Measurements from ENCODE around the gene TNFRSF6B. TPM values are rescaled to one million over a fixed set of nuclear protein-coding genes. Genes with fewer than 3 reads are reported as not detected.

Gene TNFRSF6B
- total RNA-seq, 3 donors from 2014 or later (not counting 1 experiment from before 2014, with no cell fraction given) = not detected

DNA sequence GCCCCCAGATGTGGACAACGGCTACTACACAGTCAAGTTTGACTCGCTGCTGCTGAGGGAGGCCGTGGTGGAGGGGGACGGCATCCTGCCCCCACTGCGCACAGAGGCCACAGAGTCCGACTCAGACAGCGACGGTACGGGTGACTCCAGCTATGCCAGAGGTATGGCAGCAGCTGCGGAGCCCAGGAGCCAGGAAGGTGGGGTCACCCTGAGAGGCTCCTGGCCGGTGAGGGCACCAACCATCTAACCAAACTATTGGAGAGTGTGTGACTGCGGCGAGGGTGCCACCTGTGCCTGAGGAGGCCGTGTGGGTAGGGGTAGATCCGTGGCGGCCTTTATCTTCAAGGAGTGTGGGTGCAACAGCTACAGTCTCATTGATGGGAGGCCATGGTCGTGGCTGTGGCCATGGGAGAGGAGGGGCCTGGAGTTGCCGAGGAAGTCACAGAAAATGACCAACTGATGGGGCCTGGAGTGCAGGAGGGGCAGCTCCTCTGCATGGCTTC, 37.2 kb downstream of the TNFRSF6B start:
- H3K27me3 Mint-ChIP-seq (ENCODE audit: low read depth in 2 of 2) = no peaks in the 10 kb centered on the region
- no peak overlapping the region for H3K4me3 ChIP-seq (ENCODE audit: low read length)
- peaks cover 26% of the 10 kb centered on the region for H3K36me3 ChIP-seq (ENCODE audit: control insufficient read depth, insufficient read depth, low read length)
- DNase-seq (no peak), ATAC-seq (no peak)
- no peak overlapping the region for H3K27ac ChIP-seq (ENCODE audit: low read length)
- TF ChIP-seq, protein P1, sequence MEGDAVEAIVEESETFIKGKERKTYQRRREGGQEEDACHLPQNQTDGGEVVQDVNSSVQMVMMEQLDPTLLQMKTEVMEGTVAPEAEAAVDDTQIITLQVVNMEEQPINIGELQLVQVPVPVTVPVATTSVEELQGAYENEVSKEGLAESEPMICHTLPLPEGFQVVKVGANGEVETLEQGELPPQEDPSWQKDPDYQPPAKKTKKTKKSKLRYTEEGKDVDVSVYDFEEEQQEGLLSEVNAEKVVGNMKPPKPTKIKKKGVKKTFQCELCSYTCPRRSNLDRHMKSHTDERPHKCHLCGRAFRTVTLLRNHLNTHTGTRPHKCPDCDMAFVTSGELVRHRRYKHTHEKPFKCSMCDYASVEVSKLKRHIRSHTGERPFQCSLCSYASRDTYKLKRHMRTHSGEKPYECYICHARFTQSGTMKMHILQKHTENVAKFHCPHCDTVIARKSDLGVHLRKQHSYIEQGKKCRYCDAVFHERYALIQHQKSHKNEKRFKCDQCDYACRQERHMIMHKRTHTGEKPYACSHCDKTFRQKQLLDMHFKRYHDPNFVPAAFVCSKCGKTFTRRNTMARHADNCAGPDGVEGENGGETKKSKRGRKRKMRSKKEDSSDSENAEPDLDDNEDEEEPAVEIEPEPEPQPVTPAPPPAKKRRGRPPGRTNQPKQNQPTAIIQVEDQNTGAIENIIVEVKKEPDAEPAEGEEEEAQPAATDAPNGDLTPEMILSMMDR (IDR thresholded peaks at IDR 0.05) = no peak
- H3K4me1 ChIP-seq (ENCODE audit: control insufficient read depth, insufficient read depth, low read length) = peaks cover 73% of the 10 kb centered on the region
- 88% methylated on average over 17 of the region's 18 CpGs for WGBS (ENCODE audit: insufficient coverage)
- H3K4me1 Mint-ChIP-seq = peaks cover 38 to 47% of the 10 kb centered on the region in 2 donors
- H3K9me3 ChIP-seq (ENCODE audit: control insufficient read depth, insufficient read depth, low read length) = no peaks in the 10 kb centered on the region
- H3K4me3 Mint-ChIP-seq = peak overlapping the region; percentile 5
- no peaks in the 10 kb centered on the region for H3K36me3 Mint-ChIP-seq
- no peaks in the 10 kb centered on the region for H3K9me3 Mint-ChIP-seq
- H3K27ac Mint-ChIP-seq = peak overlapping the region in 1 of 2 donors; percentile 19
- no peaks in the 10 kb centered on the region for H3K27me3 ChIP-seq (ENCODE audit: control insufficient read depth, insufficient read depth, low read length)
- intact Hi-C loops (cut with micrococcal nuclease) = loop anchor here (10.0 kb wide), 1 partner anchor 99 kb away; no protein-coding TSS in a partner anchor

DNA sequence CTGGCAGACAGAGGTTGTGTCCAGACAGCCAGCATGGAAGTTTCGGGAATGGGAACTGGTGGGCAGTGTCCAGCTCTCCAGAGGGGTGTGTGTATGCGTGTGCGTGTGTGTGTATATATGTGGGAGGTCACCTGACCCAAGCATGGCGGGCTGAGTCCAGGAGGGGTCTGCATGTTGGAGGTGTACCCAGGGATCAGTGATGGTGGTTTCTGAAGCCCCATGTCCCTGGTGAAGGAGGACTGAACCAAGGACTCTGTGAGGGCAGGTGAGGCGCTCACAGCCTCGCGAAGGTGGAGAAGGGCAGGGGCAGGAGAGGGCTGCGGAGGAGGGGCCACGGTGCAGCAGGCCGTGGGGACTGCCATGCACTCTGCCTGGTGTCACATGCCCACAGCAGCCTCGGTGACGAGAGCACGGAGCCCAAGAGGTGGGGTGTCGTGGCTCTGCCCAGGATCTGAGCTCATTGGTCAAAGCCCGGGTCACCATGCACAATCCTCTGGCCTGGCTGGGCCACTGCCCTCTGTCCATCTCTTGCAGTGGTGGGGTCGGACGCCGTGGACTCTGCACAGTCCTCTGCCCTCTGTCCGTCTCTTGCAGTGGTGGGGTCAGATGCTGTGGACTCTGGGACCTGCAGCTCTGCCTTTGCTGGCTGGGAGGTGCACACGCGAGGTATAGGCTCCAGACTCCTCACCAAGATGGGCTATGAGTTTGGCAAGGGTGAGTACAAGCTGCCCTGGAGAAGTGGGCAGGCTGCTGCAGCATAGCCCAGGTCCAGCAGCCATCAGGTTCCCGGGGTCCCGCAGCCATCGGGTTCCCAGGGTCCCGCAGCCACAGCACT, 37.9 kb downstream of the TNFRSF6B start:
- Mint-ChIP-seq H3K4me3 (peak overlapping the region; percentile 5), H3K27me3 (ENCODE audit: low read depth in 2 of 2) (no peaks in the 10 kb centered on the region), H3K4me1 (peaks cover 31 to 43% of the 10 kb centered on the region in 2 donors), H3K36me3 (no peaks in the 10 kb centered on the region), H3K9me3 (no peaks in the 10 kb centered on the region), H3K27ac (peak overlapping the region in 1 of 2 donors; percentile 19)
- ATAC-seq (no peak), DNase-seq (peak in 1 of 2 donors; percentile 20)
- peaks cover 73% of the 10 kb centered on the region for H3K4me1 ChIP-seq (ENCODE audit: control insufficient read depth, insufficient read depth, low read length)
- intact Hi-C loops (cut with micrococcal nuclease) = loop anchor here (10.0 kb wide), 1 partner anchor 100 kb away; no protein-coding TSS in a partner anchor
- H3K27ac ChIP-seq (ENCODE audit: low read length) = no peak overlapping the region
- no peaks in the 10 kb centered on the region for H3K27me3 ChIP-seq (ENCODE audit: control insufficient read depth, insufficient read depth, low read length)
- no peaks in the 10 kb centered on the region for H3K9me3 ChIP-seq (ENCODE audit: control insufficient read depth, insufficient read depth, low read length)
- no peak overlapping the region for H3K4me3 ChIP-seq (ENCODE audit: low read length)
- TF ChIP-seq, protein P1 (IDR thresholded peaks at IDR 0.05) = no peak
- 95% methylated on average over 25 of the region's 25 CpGs for WGBS (ENCODE audit: insufficient coverage)
- peaks cover 26% of the 10 kb centered on the region for H3K36me3 ChIP-seq (ENCODE audit: control insufficient read depth, insufficient read depth, low read length)

DNA sequence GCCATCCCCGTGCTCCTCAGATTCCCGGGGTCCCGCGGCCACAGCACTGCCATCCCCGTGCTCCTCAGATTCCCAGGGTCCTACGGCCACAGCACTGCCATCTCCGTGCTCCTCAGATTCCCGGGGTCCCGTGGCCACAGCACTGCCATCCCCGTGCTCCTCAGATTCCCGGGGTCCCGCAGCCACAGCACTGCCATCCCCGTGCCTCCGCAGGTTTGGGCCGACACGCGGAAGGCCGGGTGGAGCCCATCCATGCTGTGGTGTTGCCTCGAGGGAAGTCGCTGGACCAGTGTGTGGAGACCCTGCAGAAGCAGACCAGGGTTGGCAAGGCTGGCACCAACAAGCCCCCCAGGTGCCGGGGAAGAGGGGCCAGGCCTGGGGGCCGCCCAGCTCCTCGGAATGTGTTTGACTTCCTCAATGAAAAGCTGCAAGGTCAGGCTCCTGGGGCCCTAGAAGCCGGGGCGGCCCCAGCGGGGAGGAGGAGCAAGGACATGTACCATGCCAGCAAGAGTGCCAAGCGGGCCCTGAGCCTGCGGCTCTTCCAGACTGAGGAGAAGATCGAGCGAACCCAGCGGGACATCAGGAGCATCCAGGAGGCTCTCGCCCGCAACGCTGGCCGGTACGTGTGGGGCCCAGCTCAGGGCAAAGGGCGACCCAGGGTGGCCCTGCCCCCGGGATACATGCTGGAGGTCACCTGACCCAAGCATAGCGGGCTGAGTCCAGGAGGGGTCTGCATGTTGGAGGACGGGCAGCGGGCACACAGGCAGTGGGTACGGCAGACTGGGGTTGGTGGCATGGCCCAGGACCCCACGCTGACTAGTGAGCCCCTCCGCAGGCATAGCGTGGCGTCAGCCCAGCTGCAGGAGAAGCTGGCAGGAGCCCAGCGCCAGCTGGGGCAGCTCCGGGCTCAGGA, 38.8 kb downstream of the TNFRSF6B start:
- TF ChIP-seq, protein P1 (IDR thresholded peaks at IDR 0.05) = no peak
- no peaks in the 10 kb centered on the region for H3K27me3 ChIP-seq (ENCODE audit: control insufficient read depth, insufficient read depth, low read length)
- peak in 1 of 2 donors; percentile 24 for DNase-seq
- no peaks in the 10 kb centered on the region for H3K9me3 ChIP-seq (ENCODE audit: control insufficient read depth, insufficient read depth, low read length)
- intact Hi-C loops (cut with micrococcal nuclease) = loop anchor here (10.0 kb wide), 1 partner anchor 100 kb away; no protein-coding TSS in a partner anchor
- no peak for ATAC-seq
- WGBS (ENCODE audit: insufficient coverage) = 91% methylated on average over 48 of the region's 48 CpGs
- Mint-ChIP-seq H3K4me1 (peaks cover 23 to 38% of the 10 kb centered on the region in 2 donors), H3K36me3 (no peaks in the 10 kb centered on the region), H3K27ac (peak overlapping the region; percentile 83 to 92), H3K4me3 (peak overlapping the region; percentile 89), H3K27me3 (ENCODE audit: low read depth in 2 of 2) (no peaks in the 10 kb centered on the region), H3K9me3 (no peaks in the 10 kb centered on the region)
- H3K36me3 ChIP-seq (ENCODE audit: control insufficient read depth, insufficient read depth, low read length) = peaks cover 26% of the 10 kb centered on the region
- H3K4me3 ChIP-seq (ENCODE audit: low read length) = no peak overlapping the region
- H3K27ac ChIP-seq (ENCODE audit: low read length) = no peak overlapping the region
- H3K4me1 ChIP-seq (ENCODE audit: control insufficient read depth, insufficient read depth, low read length) = peaks cover 65% of the 10 kb centered on the region

Measured in natural killer cell (primary cell).